Measurements from ENCODE around the gene CIZ1. TPM values are rescaled to one million over a fixed set of nuclear protein-coding genes. Genes with fewer than 3 reads are reported as not detected.
A peak's percentile ranks its signal among the peaks of the same experiment; 100 is the strongest.

Gene CIZ1
- total and polyA plus RNA-seq, 2 of the 13 experiments (the other 11 are each of a cell fraction or from before 2014, with no cell fraction given): 30.6 to 50.3 TPM

DNA sequence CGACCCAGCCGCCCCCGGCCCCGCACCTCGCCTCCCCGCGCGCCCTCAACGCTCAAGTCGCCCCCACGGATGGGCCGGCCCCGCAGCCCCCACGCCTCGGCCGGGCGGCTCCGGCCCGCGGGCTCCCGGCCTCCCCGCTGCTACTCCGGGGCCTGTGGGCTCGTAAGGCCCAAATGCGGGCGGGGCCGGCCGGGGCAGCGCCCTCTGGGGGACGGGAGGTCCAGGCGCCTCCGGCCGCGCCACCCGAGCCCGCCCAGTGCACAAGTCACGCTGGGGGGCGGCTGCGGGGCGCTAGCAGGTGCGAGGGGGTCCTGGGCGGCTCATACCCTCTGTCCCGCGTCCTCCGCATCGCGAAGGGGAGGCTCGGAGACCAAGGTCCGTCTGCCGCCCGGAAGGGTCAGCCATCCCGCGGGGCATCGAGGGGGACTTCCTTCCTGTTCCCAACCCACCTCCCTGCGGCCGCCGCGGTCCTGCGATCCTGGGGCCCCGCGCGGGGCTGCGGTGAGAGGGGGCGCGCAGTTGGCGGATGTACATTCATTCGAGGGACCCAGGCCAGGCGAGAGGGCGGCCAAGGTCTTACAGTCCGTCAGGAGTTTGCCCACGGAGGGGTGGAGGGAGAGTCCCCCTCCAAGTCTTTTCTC, at the start of gene CIZ1 (continued):
- TF ChIP-seq ATF7 (IDR thresholded peaks at IDR 0.05) (no peak), ATF7 (CRISPR knock-in tag; IDR thresholded peaks at IDR 0.05) (no peak), USF2 (IDR thresholded peaks at IDR 0.05; ENCODE audit: low read depth, low read length) (no peak), USF2 (CRISPR knock-in tag; IDR thresholded peaks at IDR 0.05; ENCODE audit: borderline replicate concordance) (no peak), FOXK2 (IDR thresholded peaks at IDR 0.05) (peak; percentile 17; the same call in 1 of the 2 replicates), KLF6 (CRISPR knock-in tag; IDR thresholded peaks at IDR 0.05) (no peak), SNAPC4 (CRISPR knock-in tag; IDR thresholded peaks at IDR 0.05) (no peak), ZBTB46 (CRISPR knock-in tag; IDR thresholded peaks at IDR 0.05; ENCODE audit: borderline replicate concordance) (no peak), ZNF850 (CRISPR knock-in tag; conservative IDR thresholded peaks at IDR 0.05) (no peak), PTBP1 (IDR thresholded peaks at IDR 0.05; ENCODE audit: low read depth, low read length, poor library complexity, severe bottlenecking) (no peak), ISX (CRISPR knock-in tag; conservative IDR thresholded peaks at IDR 0.05) (peak; percentile 80; the same call in 1 of the 2 replicates), TFAP4 (IDR thresholded peaks at IDR 0.05; ENCODE audit: borderline replicate concordance, low read depth) (no peak), POGK (CRISPR knock-in tag; conservative IDR thresholded peaks at IDR 0.05) (peak; percentile 81), ZMYM4 (CRISPR knock-in tag; IDR thresholded peaks at IDR 0.05) (peak; percentile 77), GPN1 (CRISPR knock-in tag; IDR thresholded peaks at IDR 0.05; ENCODE audit: borderline replicate concordance) (no peak)

Data from HepG2 (cell line).